WI38 (cell line): ENCODE data around the gene IRX4.

Source experiments
- H3K4me3 ChIP-seq: 2 replicates; pipeline ENCODE4 v1.5.1; 2011; ENCODE audit warnings: low read depth, mild to moderate bottlenecking, control low read depth, low read length
- CTCF ChIP-seq: IDR thresholded peaks from 2 replicates; pipeline ENCODE4 v1.5.1; 2012; ENCODE audit warnings: low read depth, mild to moderate bottlenecking, control low read depth, low read length

IRX4 gene

GRCh38 chr5:1868886-1869475 is 13.7 kb downstream of the IRX4 start:
- no peak overlapping the region for H3K4me3 ChIP-seq

GRCh38 chr5:1867815-1868143 is 14.9 kb downstream of the IRX4 start:
- no peak for TF ChIP-seq CTCF
- H3K4me3 ChIP-seq: no peak overlapping the region

More at GRCh38 chr5:1868886-1869475, 13.7 kb downstream of the IRX4 start:
- TF ChIP-seq CTCF: no peak

- H3K4me3 ChIP-seq: no peak overlapping the region
- TF ChIP-seq CTCF: no peak
Observed at GRCh38 chr5:1867114-1867814, 15.5 kb downstream of the IRX4 start.

- H3K4me3 ChIP-seq: no peak overlapping the region
- TF ChIP-seq CTCF: no peak
Observed at GRCh38 chr5:1865948-1866347, 16.8 kb downstream of the IRX4 start.

GRCh38 chr5:1865486-1865885 is 17.2 kb downstream of the IRX4 start:
- no peak overlapping the region for H3K4me3 ChIP-seq
- no peak for TF ChIP-seq CTCF

GRCh38 chr5:1864896-1865440 is 17.8 kb downstream of the IRX4 start:
- TF ChIP-seq CTCF: no peak
- no peak overlapping the region for H3K4me3 ChIP-seq

GRCh38 chr5:1860949-1861348 is 21.8 kb downstream of the IRX4 start:
- TF ChIP-seq CTCF: no peak
- H3K4me3 ChIP-seq: no peak overlapping the region
